B cell (primary cell): Measurements from ENCODE around the gene UBASH3B. TPM values are rescaled to one million over a fixed set of nuclear protein-coding genes. Genes with fewer than 3 reads are reported as not detected.

Experiments
- ATAC-seq: fragments of 200-7000 bp; cut with Tn5 transposase; one replicate; pipeline ENCODE4 v1.10.0; 2021; ENCODE audit warnings: low read depth, mild to moderate bottlenecking, moderate number of reproducible peaks, moderate library complexity
- CTCF ChIA-PET: fragments of 350-600 bp; sonication (Branson Sonifier 250); formaldehyde crosslinking; loops from one replicate; lab custom pipeline; 2021; ENCODE audit warnings: antibody characterized with exemption, inconsistent platforms; lab: Charles Lee
- POLR2A ChIA-PET: fragments of 350-600 bp; sonication (Branson Sonifier 250); formaldehyde crosslinking; loops from one replicate; lab custom pipeline; 2021; ENCODE audit warnings: antibody characterized with exemption; lab: Charles Lee
- DNase-seq: peaks from one replicate; pipeline ENCODE4 v3.0.0; 2013
- H2AFZ ChIP-seq: 2 replicates; pipeline ENCODE4 v1.6.1; 2012; ENCODE audit warnings: mild to moderate bottlenecking, low read depth, low read length; ENCODE audit not compliant: insufficient read depth, poor library complexity, severe bottlenecking
- H3K27ac ChIP-seq, 2 donors: 1 replicate in 1 of 2; 2 replicates in 1 of 2; pipeline ENCODE4 v1.5.1; 2012 to 2013; ENCODE audit warnings: low read length in 2 of 2, mild to moderate bottlenecking in 2 of 2, moderate library complexity in 1 of 2
- H3K27me3 ChIP-seq, 4 experiments: fragments of 200-600 bp in 1 of 4; sonication (generic) in 1 of 4; replicated peaks in 1 of 4; 1 replicate in 2 of 4; 2 replicates in 2 of 4; pipeline versions ENCODE4 v1.6.1 to v1.7.0; 2013 to 2016; ENCODE audit warnings: low read length in 3 of 4, mild to moderate bottlenecking in 2 of 4, mixed read lengths in 1 of 4, moderate library complexity in 1 of 4; ENCODE audit not compliant: insufficient read depth in 4 of 4, control insufficient read depth in 3 of 4; ENCODE audit errors: control extremely low read depth in 1 of 4
- H3K36me3 ChIP-seq, 2 experiments: replicated peaks in 1 of 2; 1 replicate in 1 of 2; 2 replicates in 1 of 2; pipeline versions ENCODE4 v1.6.1 to v1.7.1; 2013; ENCODE audit warnings: low read length in 1 of 2; ENCODE audit not compliant: insufficient read depth in 2 of 2, control insufficient read depth in 1 of 2; ENCODE audit errors: control extremely low read depth in 1 of 2, extremely low read depth in 1 of 2
- H3K4me1 ChIP-seq, 2 donors: fragments of 200-600 bp in 1 of 2; sonication (generic) in 1 of 2; 1 replicate in 1 of 2; 2 replicates in 1 of 2; pipeline versions ENCODE4 v1.5.1 to v1.6.1; 2013 to 2017; ENCODE audit warnings: low read length in 2 of 2; ENCODE audit not compliant: control insufficient read depth in 2 of 2, insufficient read depth in 2 of 2
- H3K4me2 ChIP-seq: replicated peaks from 2 replicates; pipeline ENCODE3; 2012; ENCODE audit warnings: mild to moderate bottlenecking, low read depth, low read length; ENCODE audit not compliant: poor library complexity, severe bottlenecking
- H3K4me3 ChIP-seq, 5 experiments: fragments of 200-600 bp in 1 of 5; sonication (generic) in 1 of 5; 1 replicate in 3 of 5; 2 replicates in 2 of 5; pipeline versions ENCODE4 v1.5.1 to v1.7.0; 2011 to 2016; ENCODE audit warnings: low read length in 4 of 5, mild to moderate bottlenecking in 4 of 5, low read depth in 2 of 5, control low read depth in 1 of 5, moderate library complexity in 1 of 5; ENCODE audit not compliant: insufficient read depth in 1 of 5; ENCODE audit errors: control extremely low read depth in 1 of 5, extremely low read depth in 1 of 5
- H3K79me2 ChIP-seq: fragments of 200-600 bp; sonication (generic); one replicate; pipeline ENCODE4 v1.6.0; 2016; ENCODE audit warnings: low read length; ENCODE audit not compliant: control insufficient read depth, insufficient read depth
- H3K9ac ChIP-seq: fragments of 200-600 bp; sonication (generic); 2 replicates; pipeline ENCODE4 v1.6.1; 2017; ENCODE audit warnings: mild to moderate bottlenecking, low read length, moderate library complexity
- H3K9me3 ChIP-seq, 3 donors: one replicate each; pipeline versions ENCODE4 v1.6.1 to v1.7.1; 2013; ENCODE audit warnings: low read length in 2 of 3; ENCODE audit not compliant: control insufficient read depth in 2 of 3, insufficient read depth in 1 of 3; ENCODE audit errors: control extremely low read depth in 1 of 3
- H4K20me1 ChIP-seq: 2 replicates; pipeline ENCODE4 v1.6.0; 2012; ENCODE audit warnings: mild to moderate bottlenecking, low read length; ENCODE audit not compliant: insufficient read depth, control insufficient read depth, poor library complexity, severe bottlenecking
- H3K27ac Mint-ChIP-seq: one replicate; pipeline ENCODE4 v1.8.0; 2021; ENCODE audit warnings: mixed read lengths
- H3K27me3 Mint-ChIP-seq: one replicate; pipeline ENCODE4 v1.8.0; 2021; ENCODE audit warnings: mixed read lengths
- H3K4me1 Mint-ChIP-seq: one replicate; pipeline ENCODE4 v1.8.0; 2021; ENCODE audit warnings: mixed read lengths
- H3K4me3 Mint-ChIP-seq: one replicate; pipeline ENCODE4 v1.8.0; 2021; ENCODE audit warnings: mixed read lengths
- H3K9me3 Mint-ChIP-seq: one replicate; pipeline ENCODE4 v1.8.0; 2022; ENCODE audit warnings: mixed read lengths; ENCODE audit not compliant: insufficient read depth
- EZH2 ChIP-seq: IDR thresholded peaks from 2 replicates; pipeline ENCODE4 v1.6.1; 2012; ENCODE audit warnings: borderline replicate concordance, low read depth, mild to moderate bottlenecking, moderate library complexity, low read length; ENCODE audit not compliant: insufficient read depth, poor library complexity, severe bottlenecking
- WGBS: methylation state at CpG from one replicate; pipeline ENCODE4 v1.1.5; 2013; ENCODE audit warnings: missing lambda C conversion rate; ENCODE audit not compliant: insufficient coverage; 5-methylcytosine and 5-hydroxymethylcytosine counted together
- intact Hi-C: fragments of 100-400 bp; cut with micrococcal nuclease; formaldehyde crosslinking; loops from one replicate; pipeline ENCODE4 v1.10.0; 2022
- polyA plus RNA-seq: library from polyadenylated mRNA; depleted of rRNA; stranded (reverse); fragments of >200 nt; gene quantifications from 2 replicates; pipeline ENCODE4 v1.2.3, GENCODE V29; 2012
- total RNA-seq, 2 donors: library from RNA; stranded (reverse); fragments of 120-200 nt in 1 of 2; gene quantifications; 1 replicate in 1 of 2; 2 replicates in 1 of 2; pipeline versions ENCODE4 v1.2.3 to v1.2.4, GENCODE V29; 2013 to 2022
- TF ChIP-seq, protein P1 (sequence below): fragments of 200-600 bp; IDR thresholded peaks from one replicate; pipeline ENCODE4 v1.8.0; 2022; ENCODE audit warnings: antibody characterized with exemption, mild to moderate bottlenecking

UBASH3B gene
- total and polyA plus RNA-seq, 2 donors (not counting 1 experiment from before 2014, with no cell fraction given): 2.3 to 3.6 TPM

GRCh38 chr11:122758974-122759373, 103.5 kb downstream of the UBASH3B start:
- peaks cover 28% of the 10 kb centered on the region for H3K4me1 Mint-ChIP-seq
- no peaks in the 10 kb centered on the region for H3K9me3 ChIP-seq
- TF ChIP-seq, protein P1, sequence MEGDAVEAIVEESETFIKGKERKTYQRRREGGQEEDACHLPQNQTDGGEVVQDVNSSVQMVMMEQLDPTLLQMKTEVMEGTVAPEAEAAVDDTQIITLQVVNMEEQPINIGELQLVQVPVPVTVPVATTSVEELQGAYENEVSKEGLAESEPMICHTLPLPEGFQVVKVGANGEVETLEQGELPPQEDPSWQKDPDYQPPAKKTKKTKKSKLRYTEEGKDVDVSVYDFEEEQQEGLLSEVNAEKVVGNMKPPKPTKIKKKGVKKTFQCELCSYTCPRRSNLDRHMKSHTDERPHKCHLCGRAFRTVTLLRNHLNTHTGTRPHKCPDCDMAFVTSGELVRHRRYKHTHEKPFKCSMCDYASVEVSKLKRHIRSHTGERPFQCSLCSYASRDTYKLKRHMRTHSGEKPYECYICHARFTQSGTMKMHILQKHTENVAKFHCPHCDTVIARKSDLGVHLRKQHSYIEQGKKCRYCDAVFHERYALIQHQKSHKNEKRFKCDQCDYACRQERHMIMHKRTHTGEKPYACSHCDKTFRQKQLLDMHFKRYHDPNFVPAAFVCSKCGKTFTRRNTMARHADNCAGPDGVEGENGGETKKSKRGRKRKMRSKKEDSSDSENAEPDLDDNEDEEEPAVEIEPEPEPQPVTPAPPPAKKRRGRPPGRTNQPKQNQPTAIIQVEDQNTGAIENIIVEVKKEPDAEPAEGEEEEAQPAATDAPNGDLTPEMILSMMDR: no peak
- no peak for TF ChIP-seq EZH2
- H3K79me2 ChIP-seq: peaks cover 16% of the 10 kb centered on the region
- ATAC-seq (no peak), DNase-seq (no peak)
- 26% methylated on average over 3 of the region's 5 CpGs for WGBS
- no peak overlapping the region for H3K4me3 ChIP-seq
- H3K9me3 Mint-ChIP-seq: no peaks in the 10 kb centered on the region
- no peaks in the 10 kb centered on the region for H3K27me3 ChIP-seq
- no peak overlapping the region for H3K4me3 Mint-ChIP-seq
- H3K4me1 ChIP-seq: peaks cover 17 to 28% of the 10 kb centered on the region in 2 donors
- no peaks in the 10 kb centered on the region for H3K27me3 Mint-ChIP-seq
- POLR2A ChIA-PET: no interaction called here
- CTCF ChIA-PET: interaction anchor here (0.7 to 18.4 kb wide), 8 partner anchors 12 to 126 kb away, joined by 3 to 405 read pairs (median 4); partner anchors contain the start of gene UBASH3B
- no peak overlapping the region for H2AFZ ChIP-seq
- no peak overlapping the region for H3K27ac ChIP-seq
- H3K9ac ChIP-seq: no peak overlapping the region
- intact Hi-C loops: no loop called here
- H3K36me3 ChIP-seq: no peaks in the 10 kb centered on the region
- no peak overlapping the region for H3K27ac Mint-ChIP-seq
- H4K20me1 ChIP-seq: no peaks in the 10 kb centered on the region
- no peak overlapping the region for H3K4me2 ChIP-seq

GRCh38 chr11:122763108-122763507, 107.6 kb downstream of the UBASH3B start:
- TF ChIP-seq, protein P1: no peak
- TF ChIP-seq EZH2: no peak
- POLR2A ChIA-PET: no interaction called here
- H3K4me1 ChIP-seq: no peaks in the 10 kb centered on the region
- intact Hi-C loops: no loop called here
- ATAC-seq: no peak
- no peak overlapping the region for H3K27ac ChIP-seq
- DNase-seq: no peak
- CTCF ChIA-PET: interaction anchor here (1.1 to 1.5 kb wide), 4 partner anchors 9 to 134 kb away, joined by 3 to 5 read pairs (median 4); no protein-coding TSS in a partner anchor
- Mint-ChIP-seq H3K27ac (no peak overlapping the region), H3K9me3 (no peaks in the 10 kb centered on the region), H3K27me3 (no peaks in the 10 kb centered on the region), H3K4me1 (no peaks in the 10 kb centered on the region), H3K4me3 (no peak overlapping the region)
- no peaks in the 10 kb centered on the region for H4K20me1 ChIP-seq
- H3K27me3 ChIP-seq: no peaks in the 10 kb centered on the region
- H3K4me2 ChIP-seq: no peak overlapping the region
- no peaks in the 10 kb centered on the region for H3K36me3 ChIP-seq
- H3K9me3 ChIP-seq: no peaks in the 10 kb centered on the region
- H3K79me2 ChIP-seq: peaks cover 12% of the 10 kb centered on the region
- whole genome bisulfite sequencing: 100% methylated on average over 1 of the region's 2 CpGs
- H3K9ac ChIP-seq: no peak overlapping the region
- H3K4me3 ChIP-seq: no peak overlapping the region
- H2AFZ ChIP-seq: no peak overlapping the region
